Thymus (tissue), 11 donors: ENCODE measurements around the gene PIGU. TPM values are rescaled to one million over a fixed set of nuclear protein-coding genes. Genes with fewer than 3 reads are reported as not detected.
A peak's percentile ranks its signal among the peaks of the same experiment; 100 is the strongest.

Source experiments
- DNase-seq, 9 donors: peaks; one replicate each; pipeline ENCODE4 v3.0.0-alpha.2; 2013; ENCODE audit warnings: low spot score in 9 of 9, low read depth in 6 of 9, missing footprints in 1 of 9
- H3K27ac ChIP-seq, 2 donors: one replicate each; pipeline ENCODE4 v1.5.1; 2013; ENCODE audit warnings: control low read depth in 1 of 2, low read depth in 1 of 2, low read length in 1 of 2, mild to moderate bottlenecking in 1 of 2, moderate library complexity in 1 of 2
- H3K27me3 ChIP-seq, 2 donors: one replicate each; pipeline ENCODE4 v1.5.1; 2013; ENCODE audit warnings: low read length in 1 of 2; ENCODE audit not compliant: control insufficient read depth in 2 of 2, insufficient read depth in 1 of 2
- H3K36me3 ChIP-seq, 2 donors: one replicate each; pipeline ENCODE4 v1.5.1; 2013; ENCODE audit warnings: low read length in 1 of 2, mild to moderate bottlenecking in 1 of 2, moderate library complexity in 1 of 2; ENCODE audit not compliant: control insufficient read depth in 2 of 2, insufficient read depth in 2 of 2
- H3K4me1 ChIP-seq, 2 donors: one replicate each; pipeline ENCODE4 v1.5.1; 2013; ENCODE audit warnings: low read length in 2 of 2; ENCODE audit not compliant: control insufficient read depth in 2 of 2, insufficient read depth in 2 of 2
- H3K4me3 ChIP-seq, 2 donors: one replicate each; pipeline ENCODE4 v1.5.1; 2013; ENCODE audit warnings: low read length in 2 of 2, control low read depth in 1 of 2, mild to moderate bottlenecking in 1 of 2
- H3K9me3 ChIP-seq, 2 donors: one replicate each; pipeline ENCODE4 v1.5.1; 2013; ENCODE audit warnings: low read length in 1 of 2, mild to moderate bottlenecking in 1 of 2; ENCODE audit not compliant: control insufficient read depth in 2 of 2, insufficient read depth in 1 of 2
- WGBS: extraction: QIAGEN DNeasy Blood & Tissue Kit; methylation state at CpG from one replicate; pipeline ENCODE4 v1.1.7; 2013; 5-methylcytosine and 5-hydroxymethylcytosine counted together
- polyA plus RNA-seq: library from polyadenylated mRNA; stranded (reverse); fragments of 200-250 nt; gene quantifications from one replicate; pipeline ENCODE4 v1.2.3, GENCODE V29; 2013
- total RNA-seq: library from RNA; stranded (reverse); fragments of 120-200 nt; gene quantifications from one replicate; pipeline ENCODE4 v1.2.4, GENCODE V29; 2013
- donor health status: healthy.

Gene PIGU
- total and polyA plus RNA-seq, 2 donors, result 10.0 to 15.5 TPM

DNA sequence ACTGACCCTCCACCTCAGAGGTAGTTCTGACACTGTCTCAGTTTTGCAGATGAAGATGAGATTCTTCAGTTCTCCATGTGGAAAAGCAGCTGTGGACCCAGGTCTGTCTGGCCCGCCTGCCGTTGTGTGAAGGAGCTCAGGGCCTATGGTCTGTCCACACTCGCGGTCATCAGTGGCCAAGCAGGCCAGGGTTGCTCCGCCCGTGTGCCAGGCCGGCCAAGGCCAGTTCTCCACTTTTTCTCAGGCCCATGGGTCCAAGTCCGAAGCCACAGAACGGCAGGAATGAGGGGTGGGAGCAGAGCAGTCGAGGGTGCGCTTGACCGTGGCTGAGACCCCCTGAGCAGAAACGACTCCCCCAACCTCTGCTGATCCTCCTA is 127.0 kb downstream of the PIGU start:
- Histone ChIP-seq H3K36me3 (no peaks in the 10 kb centered on the region), H3K27me3 (no peaks in the 10 kb centered on the region), H3K4me3 (no peak overlapping the region), H3K4me1 (no peaks in the 10 kb centered on the region), H3K9me3 (peaks cover 0 to 6% of the 10 kb centered on the region in 2 donors), H3K27ac (no peak overlapping the region)
- WGBS, result 95% methylated on average over 13 of the region's 13 CpGs
- DNase-seq, result no peak

DNA sequence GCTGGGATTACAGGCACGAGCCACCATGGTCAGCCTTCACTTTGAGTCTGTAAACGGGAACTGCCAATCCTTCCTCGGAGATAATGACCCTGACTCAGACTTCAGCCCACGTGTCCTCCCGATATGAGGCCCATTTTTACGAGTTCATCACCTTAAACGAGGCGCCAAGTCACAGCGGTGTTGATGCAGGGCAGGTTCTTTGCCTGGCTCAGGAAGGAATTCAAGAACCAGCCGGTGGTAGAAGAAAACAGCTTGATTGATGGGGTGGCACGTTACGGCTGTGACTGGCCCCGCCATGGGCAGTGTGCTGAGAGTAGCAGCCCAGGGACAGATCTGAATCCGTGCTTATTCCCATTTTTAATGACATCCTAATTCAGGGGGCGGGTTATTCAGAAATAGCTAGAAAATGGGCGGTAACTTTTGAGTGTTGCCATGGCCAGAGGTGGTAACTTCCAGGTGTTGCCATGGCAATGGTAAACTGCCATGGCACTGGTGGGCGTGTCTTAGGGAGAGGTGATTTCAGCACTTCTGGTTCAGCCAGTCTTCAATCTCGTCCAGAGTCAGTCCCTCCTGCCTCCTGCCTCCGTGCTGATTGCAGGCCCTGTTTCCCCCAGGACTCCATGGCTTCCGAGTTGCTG is 127.5 kb downstream of the PIGU start:
- DNase-seq, result no peak
- H3K9me3 ChIP-seq, result peaks cover 0 to 6% of the 10 kb centered on the region in 2 donors
- H3K27ac ChIP-seq, result no peak overlapping the region
- peaks cover 2 to 5% of the 10 kb centered on the region in 2 donors for H3K4me1 ChIP-seq
- no peak overlapping the region for H3K4me3 ChIP-seq
- 65% methylated on average over 20 of the region's 20 CpGs for WGBS
- no peaks in the 10 kb centered on the region for H3K36me3 ChIP-seq
- H3K27me3 ChIP-seq, result no peaks in the 10 kb centered on the region

DNA sequence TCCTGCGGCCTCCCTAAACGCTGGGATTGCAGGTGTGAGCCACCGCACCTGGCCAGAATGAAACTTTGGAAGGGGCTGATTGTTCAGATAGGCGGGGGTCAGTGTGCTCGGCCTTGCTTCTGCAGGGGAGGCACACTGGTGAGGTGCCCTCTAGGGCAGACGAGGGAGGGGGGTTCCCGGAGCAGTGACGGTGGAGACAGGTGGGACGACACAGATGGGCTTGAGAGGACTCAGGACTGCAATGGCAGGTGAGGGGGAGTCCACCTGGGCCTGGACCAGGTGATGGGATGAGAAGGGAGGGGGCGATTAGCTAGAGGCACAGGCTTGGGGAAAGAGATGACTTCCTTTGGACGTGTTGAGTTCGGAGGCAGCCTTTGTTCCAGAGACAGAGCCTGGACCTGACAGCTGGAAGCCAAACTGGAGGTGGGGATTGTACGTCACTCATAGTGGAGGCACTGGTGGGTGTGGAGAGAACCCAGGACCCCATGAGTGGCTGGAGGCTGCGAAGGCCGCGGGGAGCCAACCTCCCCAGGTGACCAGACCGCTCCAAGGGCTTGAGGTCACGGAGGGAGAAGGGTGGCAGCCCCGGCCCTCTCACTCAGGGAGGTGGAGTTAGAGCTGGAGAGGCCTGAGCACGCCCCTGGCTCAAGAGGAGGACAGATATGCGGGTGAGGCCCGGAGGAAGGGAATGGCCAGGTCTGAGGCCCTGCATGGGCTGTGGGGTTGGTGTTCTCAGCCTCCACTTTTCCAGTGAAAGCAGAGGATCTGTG is 128.9 kb downstream of the PIGU start:
- H3K27me3 ChIP-seq, result no peaks in the 10 kb centered on the region
- no peak overlapping the region for H3K27ac ChIP-seq
- H3K4me3 ChIP-seq, result no peak overlapping the region
- H3K9me3 ChIP-seq, result peaks cover 0 to 6% of the 10 kb centered on the region in 2 donors
- DNase-seq, result no peak
- 97% methylated on average over 22 of the region's 22 CpGs for WGBS
- H3K36me3 ChIP-seq, result no peaks in the 10 kb centered on the region
- H3K4me1 ChIP-seq, result peaks cover 2 to 8% of the 10 kb centered on the region in 2 donors

DNA sequence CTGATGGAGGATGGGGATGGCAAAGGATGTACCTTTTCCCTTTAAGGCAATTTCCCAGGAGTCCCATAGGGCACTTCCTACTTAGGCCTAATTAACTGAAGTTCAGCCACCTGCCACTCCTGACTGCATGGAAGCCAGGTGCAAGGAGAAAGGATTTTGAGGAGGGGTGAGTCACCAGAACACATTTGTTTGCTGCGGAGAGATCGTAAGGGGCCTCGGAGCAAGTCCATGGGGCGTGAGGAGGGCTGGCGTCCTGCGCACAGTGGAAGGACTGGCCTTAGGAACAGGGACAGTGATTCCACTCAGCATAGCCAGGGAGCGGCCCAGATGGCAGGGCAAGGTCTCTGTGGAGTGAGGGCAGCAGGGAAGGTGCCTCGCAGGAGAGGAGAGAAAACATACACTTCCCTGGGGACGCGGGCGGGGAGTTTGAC is 130.1 kb downstream of the PIGU start:
- DNase-seq, result no peak
- 97% methylated on average over 11 of the region's 11 CpGs for WGBS

DNA sequence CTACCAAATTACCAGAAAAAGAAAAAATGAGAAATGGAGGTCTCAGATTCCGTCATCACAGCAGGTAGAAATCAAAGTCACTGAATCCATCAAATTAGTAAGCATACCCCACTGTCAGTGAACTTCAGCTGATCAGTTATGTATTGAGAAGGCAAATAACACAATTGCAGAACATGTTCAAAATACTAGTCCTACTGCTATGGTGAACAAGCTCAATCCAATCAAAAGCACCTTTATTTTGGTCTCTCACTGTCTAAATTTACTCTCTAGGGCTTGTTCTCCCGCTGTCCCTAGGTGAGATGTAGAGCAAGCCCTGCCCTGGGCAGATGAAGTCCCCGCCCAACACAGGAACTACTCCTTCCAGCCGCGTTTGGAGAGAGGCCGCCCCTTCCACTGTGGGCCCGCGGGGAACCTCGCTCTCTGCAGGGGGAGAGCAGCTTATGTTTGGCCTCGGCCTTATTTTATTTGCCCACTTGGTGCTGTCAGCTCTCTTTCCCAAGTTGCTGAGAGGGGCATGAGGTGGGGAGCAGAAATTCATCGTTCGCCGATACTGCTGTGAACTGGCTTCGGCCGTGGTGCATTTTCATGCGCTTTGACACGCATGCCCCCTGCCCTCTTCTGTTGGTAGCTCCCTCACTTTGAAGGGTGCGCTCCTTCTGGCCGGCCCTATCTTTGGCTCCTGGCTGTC is 132.6 kb downstream of the PIGU start:
- DNase-seq, result peak in 5 of 9 donors; percentile 22 to 64 (median 36)
- Histone ChIP-seq H3K27ac (no peak overlapping the region), H3K27me3 (no peaks in the 10 kb centered on the region), H3K9me3 (peaks cover 0 to 4% of the 10 kb centered on the region in 2 donors), H3K36me3 (peaks cover 22 to 23% of the 10 kb centered on the region in 2 donors), H3K4me1 (peaks cover 2 to 8% of the 10 kb centered on the region in 2 donors), H3K4me3 (peak overlapping the region; percentile 44 to 54)
- WGBS, result 13% methylated on average over 19 of the region's 19 CpGs

More for the DNA sequence above, 130.1 kb downstream of the PIGU start:
- Histone ChIP-seq H3K4me1 (peaks cover 2 to 8% of the 10 kb centered on the region in 2 donors), H3K27ac (no peak overlapping the region), H3K27me3 (no peaks in the 10 kb centered on the region), H3K9me3 (peaks cover 0 to 6% of the 10 kb centered on the region in 2 donors), H3K4me3 (no peak overlapping the region), H3K36me3 (peaks cover 2 to 4% of the 10 kb centered on the region in 2 donors)

DNA sequence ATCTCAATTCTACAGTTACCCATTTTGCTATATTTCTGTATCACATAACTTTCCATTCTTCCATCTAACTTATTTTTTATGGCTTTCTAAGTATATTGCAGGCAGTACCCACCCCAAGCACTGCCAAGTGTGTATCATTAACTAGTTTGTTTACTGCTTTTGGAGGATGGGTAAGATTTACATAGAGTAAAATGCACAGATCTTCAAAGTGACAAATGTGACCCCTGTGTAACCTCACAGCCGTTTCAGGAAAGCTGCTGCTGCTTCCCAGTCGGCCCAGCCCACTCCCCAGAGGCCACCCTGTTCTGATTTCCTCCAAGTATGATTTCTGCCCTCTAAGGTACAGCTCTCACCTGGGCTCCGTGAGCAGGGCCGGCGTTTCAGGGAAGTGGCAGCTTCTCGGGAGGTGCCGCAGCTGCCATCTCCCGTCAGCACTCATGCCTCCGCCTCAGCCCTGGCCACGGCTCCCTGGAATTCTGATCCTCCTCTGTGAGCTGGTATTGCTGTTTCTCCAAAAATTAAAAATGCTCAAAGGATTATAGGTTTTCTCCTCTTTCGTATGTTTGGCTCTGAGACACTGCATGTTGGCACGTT is 133.3 kb downstream of the PIGU start:
- H3K36me3 ChIP-seq, result peaks cover 23 to 29% of the 10 kb centered on the region in 2 donors
- H3K4me1 ChIP-seq, result peaks cover 2 to 8% of the 10 kb centered on the region in 2 donors
- H3K27me3 ChIP-seq, result no peaks in the 10 kb centered on the region
- H3K4me3 ChIP-seq, result no peak overlapping the region
- WGBS, result 90% methylated on average over 12 of the region's 12 CpGs
- no peak overlapping the region for H3K27ac ChIP-seq
- DNase-seq, result no peak
- H3K9me3 ChIP-seq, result peaks cover 0 to 4% of the 10 kb centered on the region in 2 donors

DNA sequence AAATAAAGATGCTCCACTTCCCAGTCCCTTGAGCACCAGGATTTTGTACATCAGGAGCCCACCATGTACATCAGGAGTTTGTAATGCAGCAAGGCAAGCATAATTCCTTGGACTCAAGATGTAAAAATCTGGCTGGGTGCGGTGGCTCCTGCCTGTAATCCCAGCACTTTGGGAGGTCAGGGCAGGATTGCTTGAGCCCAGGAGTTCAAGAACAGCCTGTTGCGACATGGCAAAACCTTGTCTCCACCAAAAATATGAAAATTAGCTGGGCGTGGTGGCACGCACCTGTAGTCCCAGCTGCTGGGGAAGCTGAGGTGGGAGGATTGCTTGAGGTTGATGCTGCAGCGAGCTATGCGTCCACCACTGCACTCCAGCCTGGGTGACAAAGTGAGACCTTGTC is 134.5 kb downstream of the PIGU start:
- Histone ChIP-seq H3K9me3 (peaks cover 0 to 4% of the 10 kb centered on the region in 2 donors), H3K27ac (no peak overlapping the region), H3K4me1 (peaks cover 2 to 8% of the 10 kb centered on the region in 2 donors), H3K27me3 (no peaks in the 10 kb centered on the region), H3K36me3 (peaks cover 28 to 33% of the 10 kb centered on the region in 2 donors), H3K4me3 (no peak overlapping the region)
- no peak for DNase-seq
- WGBS, result 97% methylated on average over 6 of the region's 6 CpGs

DNA sequence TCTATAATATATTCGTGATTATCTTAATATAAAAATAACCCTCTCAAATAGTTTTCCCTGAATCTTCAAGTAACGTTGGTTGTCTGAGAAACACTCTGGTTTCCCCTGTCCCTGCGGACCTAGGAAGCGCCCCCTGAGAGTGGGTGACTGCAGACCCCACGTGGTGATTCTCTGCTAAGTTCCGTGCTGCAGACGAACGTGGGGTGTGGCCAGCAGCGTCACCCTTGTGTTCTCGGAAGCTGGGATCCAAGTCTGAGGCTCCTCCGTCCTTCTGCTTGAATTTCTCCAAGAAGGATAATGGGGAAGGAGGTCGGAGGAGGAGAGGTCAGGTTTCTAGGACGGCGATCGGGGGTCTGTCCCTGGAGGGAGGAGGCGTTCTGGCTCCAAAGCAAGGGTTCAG is 135.0 kb downstream of the PIGU start:
- H3K36me3 ChIP-seq, result peaks cover 33 to 38% of the 10 kb centered on the region in 2 donors
- 96% methylated on average over 16 of the region's 16 CpGs for WGBS
- no peak overlapping the region for H3K27ac ChIP-seq
- peaks cover 2 to 8% of the 10 kb centered on the region in 2 donors for H3K4me1 ChIP-seq
- DNase-seq, result no peak
- no peak overlapping the region for H3K4me3 ChIP-seq
- H3K27me3 ChIP-seq, result no peaks in the 10 kb centered on the region
- peaks cover 0 to 4% of the 10 kb centered on the region in 2 donors for H3K9me3 ChIP-seq
